Thyroid gland (tissue), 4 donors: Measurements from ENCODE around the gene NSFL1C.

Source experiments
- POLR2A ChIP-seq, 2 donors: fragments of 450-650 bp; IDR thresholded peaks; one replicate each; pipeline ENCODE4 v1.6.1; 2017; ENCODE audit warnings: antibody characterized with exemption in 2 of 2, mild to moderate bottlenecking in 2 of 2, moderate library complexity in 1 of 2
- TF ChIP-seq, protein P1 (sequence below), 6 experiments: fragments of 200-600 bp in 3 of 6; fragments of 450-650 bp in 3 of 6; sonication (generic) in 3 of 6; IDR thresholded peaks; one replicate each; pipeline ENCODE4 v1.5.1; 2016 to 2019; ENCODE audit warnings: antibody characterized with exemption in 6 of 6, mild to moderate bottlenecking in 2 of 6, inconsistent platforms in 1 of 6, moderate library complexity in 1 of 6

DNA sequence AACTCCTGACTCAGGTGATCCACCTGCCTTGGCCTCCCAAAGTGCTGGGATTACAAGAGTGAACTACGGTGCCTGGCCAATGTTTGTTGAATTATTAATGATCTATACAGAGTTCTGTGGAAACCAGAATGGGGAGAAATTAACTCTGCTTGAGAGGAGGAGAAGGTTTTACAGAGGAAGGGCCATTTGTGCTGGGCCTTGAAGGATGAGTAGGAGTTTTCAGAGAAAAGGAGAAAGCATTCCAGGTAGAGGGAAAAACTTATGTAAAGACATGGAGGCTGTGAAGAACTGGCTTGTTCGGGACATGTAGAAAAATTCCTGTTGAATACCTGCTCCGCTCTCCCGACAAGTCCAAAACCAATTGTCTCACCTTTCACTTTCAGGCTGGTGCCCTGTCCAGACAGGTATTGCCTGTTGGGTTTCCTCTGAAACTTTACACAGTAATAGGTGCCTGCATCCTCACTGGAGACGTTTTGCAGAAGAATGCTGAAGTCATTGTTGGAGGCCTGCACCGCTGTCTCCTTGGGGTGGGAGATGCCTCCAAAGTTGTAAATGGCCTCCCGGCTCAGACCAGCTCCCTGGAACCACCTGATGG is 11.3 kb upstream of the NSFL1C start:
- TF ChIP-seq, protein P1, sequence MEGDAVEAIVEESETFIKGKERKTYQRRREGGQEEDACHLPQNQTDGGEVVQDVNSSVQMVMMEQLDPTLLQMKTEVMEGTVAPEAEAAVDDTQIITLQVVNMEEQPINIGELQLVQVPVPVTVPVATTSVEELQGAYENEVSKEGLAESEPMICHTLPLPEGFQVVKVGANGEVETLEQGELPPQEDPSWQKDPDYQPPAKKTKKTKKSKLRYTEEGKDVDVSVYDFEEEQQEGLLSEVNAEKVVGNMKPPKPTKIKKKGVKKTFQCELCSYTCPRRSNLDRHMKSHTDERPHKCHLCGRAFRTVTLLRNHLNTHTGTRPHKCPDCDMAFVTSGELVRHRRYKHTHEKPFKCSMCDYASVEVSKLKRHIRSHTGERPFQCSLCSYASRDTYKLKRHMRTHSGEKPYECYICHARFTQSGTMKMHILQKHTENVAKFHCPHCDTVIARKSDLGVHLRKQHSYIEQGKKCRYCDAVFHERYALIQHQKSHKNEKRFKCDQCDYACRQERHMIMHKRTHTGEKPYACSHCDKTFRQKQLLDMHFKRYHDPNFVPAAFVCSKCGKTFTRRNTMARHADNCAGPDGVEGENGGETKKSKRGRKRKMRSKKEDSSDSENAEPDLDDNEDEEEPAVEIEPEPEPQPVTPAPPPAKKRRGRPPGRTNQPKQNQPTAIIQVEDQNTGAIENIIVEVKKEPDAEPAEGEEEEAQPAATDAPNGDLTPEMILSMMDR (IDR thresholded peaks at IDR 0.05) = no peak
- TF ChIP-seq POLR2A (IDR thresholded peaks at IDR 0.05) = no peak
